ENCODE results near the gene KCNK10. TPM values are rescaled to one million over a fixed set of nuclear protein-coding genes. Genes with fewer than 3 reads are reported as not detected.

The KCNK10 gene
- polyA plus RNA-seq, 1 experiment = not detected

DNA sequence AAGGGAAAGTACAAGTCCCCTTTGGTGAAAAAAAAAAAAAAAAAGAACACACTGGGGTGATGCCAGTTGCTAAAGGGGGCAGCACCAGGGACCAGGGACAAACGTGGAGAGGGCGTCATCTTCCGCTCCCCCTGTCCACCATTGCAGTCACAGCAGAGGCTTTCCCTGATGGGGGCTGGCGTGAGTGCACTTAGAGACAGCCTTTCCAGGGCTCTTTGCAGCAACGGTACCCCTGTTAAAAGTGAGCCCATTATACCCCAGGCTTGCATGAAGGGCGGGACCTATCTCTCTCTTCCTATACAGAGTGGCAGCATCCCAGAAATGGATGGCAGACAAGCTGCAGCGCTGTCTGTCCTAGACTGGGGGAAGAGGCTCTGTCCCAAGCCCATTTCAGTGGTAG is 155.0 kb downstream of the KCNK10 start:
- CTCF ChIA-PET = interaction anchor here (0.6 to 2.9 kb wide), 14 partner anchors 8 to 223 kb away, joined by 3 to 58 read pairs (median 4); no protein-coding TSS in a partner anchor
- no peak overlapping the region for H3K4me3 ChIP-seq (ENCODE audit: low read depth, low read length)
- no peaks in the 10 kb centered on the region for H3K36me3 ChIP-seq (ENCODE audit: control insufficient read depth, insufficient read depth, low read length)
- TF ChIP-seq, protein P1, sequence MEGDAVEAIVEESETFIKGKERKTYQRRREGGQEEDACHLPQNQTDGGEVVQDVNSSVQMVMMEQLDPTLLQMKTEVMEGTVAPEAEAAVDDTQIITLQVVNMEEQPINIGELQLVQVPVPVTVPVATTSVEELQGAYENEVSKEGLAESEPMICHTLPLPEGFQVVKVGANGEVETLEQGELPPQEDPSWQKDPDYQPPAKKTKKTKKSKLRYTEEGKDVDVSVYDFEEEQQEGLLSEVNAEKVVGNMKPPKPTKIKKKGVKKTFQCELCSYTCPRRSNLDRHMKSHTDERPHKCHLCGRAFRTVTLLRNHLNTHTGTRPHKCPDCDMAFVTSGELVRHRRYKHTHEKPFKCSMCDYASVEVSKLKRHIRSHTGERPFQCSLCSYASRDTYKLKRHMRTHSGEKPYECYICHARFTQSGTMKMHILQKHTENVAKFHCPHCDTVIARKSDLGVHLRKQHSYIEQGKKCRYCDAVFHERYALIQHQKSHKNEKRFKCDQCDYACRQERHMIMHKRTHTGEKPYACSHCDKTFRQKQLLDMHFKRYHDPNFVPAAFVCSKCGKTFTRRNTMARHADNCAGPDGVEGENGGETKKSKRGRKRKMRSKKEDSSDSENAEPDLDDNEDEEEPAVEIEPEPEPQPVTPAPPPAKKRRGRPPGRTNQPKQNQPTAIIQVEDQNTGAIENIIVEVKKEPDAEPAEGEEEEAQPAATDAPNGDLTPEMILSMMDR (IDR thresholded peaks at IDR 0.05; ENCODE audit: insufficient read depth, low read depth, low read length) = no peak
- no peak for DNase-seq (ENCODE audit: low read depth)
- POLR2A ChIA-PET = no interaction called here
- H3K27me3 ChIP-seq (ENCODE audit: control insufficient read depth, insufficient read depth, low read length) = no peaks in the 10 kb centered on the region

DNA sequence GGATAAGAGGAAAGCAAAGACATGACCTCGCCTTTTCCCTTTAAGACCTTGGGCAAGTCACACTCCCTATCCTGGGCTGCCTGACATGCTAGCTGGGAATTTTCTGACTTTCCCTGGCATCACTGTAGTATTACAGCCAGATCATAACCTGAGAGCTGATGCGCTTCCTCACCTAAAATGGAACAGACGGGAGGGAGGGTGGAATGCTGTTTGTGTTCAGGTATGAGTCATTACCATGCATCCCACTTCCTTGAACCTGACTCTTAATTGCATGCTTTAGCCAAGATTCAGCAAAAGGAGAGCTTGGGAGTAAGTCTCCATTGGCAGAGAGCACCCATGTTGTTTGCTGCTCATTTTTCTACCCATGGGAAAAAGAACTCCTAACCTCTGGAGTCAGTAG is 156.5 kb downstream of the KCNK10 start:
- ChIA-PET CTCF (interaction anchor here (1.5 kb wide), 1 partner anchor 152 kb away, joined by 7 read pairs; no protein-coding TSS in a partner anchor), POLR2A (no interaction called here)
- no peaks in the 10 kb centered on the region for H3K27me3 ChIP-seq (ENCODE audit: control insufficient read depth, insufficient read depth, low read length)
- TF ChIP-seq, protein P1 (IDR thresholded peaks at IDR 0.05; ENCODE audit: insufficient read depth, low read depth, low read length) = no peak
- H3K4me3 ChIP-seq (ENCODE audit: low read depth, low read length) = no peak overlapping the region
- no peak for DNase-seq (ENCODE audit: low read depth)
- H3K36me3 ChIP-seq (ENCODE audit: control insufficient read depth, insufficient read depth, low read length) = no peaks in the 10 kb centered on the region

DNA sequence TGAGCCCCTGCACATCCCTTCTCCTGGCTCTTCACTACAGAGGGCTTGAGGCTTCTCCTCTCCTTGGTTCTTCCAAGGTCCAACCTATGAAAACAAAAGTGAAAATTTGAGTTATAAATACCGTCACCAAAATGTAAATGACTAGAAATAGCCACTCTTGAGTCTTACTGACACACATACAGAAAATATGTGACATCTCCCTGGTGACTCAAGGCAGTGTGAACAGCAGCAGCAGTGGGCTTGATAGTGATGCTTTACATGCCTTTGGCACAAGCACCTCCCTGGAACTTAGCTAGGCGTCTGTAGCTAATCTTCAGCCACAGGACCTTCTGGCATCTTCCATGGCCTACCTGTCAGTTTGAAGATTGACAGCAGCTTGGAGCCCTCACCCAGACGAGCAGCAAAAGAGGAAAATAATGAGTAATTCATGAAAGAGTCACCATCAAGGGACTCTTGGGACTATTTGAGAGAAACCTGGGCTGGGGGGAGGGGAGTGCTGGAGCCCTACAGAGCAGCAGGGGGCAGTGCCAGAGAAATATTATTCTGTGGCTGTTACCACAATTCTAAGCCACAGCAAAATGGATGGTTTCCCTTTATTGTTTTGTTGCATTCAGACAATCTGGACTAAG is 158.0 kb downstream of the KCNK10 start:
- no peak for DNase-seq (ENCODE audit: low read depth)
- H3K36me3 ChIP-seq (ENCODE audit: control insufficient read depth, insufficient read depth, low read length) = no peaks in the 10 kb centered on the region
- H3K4me3 ChIP-seq (ENCODE audit: low read depth, low read length) = no peak overlapping the region
- H3K27me3 ChIP-seq (ENCODE audit: control insufficient read depth, insufficient read depth, low read length) = no peaks in the 10 kb centered on the region
- TF ChIP-seq, protein P1 (IDR thresholded peaks at IDR 0.05; ENCODE audit: insufficient read depth, low read depth, low read length) = no peak
- ChIA-PET POLR2A (no interaction called here), CTCF (no interaction called here)

DNA sequence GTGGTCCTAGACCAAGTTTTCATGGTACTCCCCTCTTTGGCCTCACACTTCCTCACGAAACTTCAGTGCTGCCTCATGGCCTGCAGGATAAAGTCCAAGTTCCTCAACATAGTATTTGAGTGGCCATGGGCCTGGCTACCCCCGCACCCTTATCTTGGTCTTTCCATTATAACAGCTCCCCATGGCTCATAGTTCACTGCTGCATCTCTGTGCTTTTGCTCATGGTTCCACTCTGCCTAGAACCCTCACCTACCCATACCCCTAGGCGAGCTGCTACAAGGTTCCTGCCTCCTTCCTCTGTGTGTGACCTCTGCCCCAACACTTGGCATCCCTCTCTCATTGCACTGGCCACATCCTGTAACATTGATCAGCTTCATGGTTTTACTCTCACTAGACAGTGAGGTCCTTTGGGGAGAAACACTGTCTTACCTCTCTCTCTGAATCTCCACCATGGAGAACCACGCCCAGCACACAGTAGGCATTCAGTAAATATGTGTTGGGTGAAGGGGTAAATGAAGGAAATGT is 159.3 kb downstream of the KCNK10 start:
- TF ChIP-seq, protein P1 (IDR thresholded peaks at IDR 0.05; ENCODE audit: insufficient read depth, low read depth, low read length) = no peak
- ChIA-PET CTCF (no interaction called here), POLR2A (no interaction called here)

DNA sequence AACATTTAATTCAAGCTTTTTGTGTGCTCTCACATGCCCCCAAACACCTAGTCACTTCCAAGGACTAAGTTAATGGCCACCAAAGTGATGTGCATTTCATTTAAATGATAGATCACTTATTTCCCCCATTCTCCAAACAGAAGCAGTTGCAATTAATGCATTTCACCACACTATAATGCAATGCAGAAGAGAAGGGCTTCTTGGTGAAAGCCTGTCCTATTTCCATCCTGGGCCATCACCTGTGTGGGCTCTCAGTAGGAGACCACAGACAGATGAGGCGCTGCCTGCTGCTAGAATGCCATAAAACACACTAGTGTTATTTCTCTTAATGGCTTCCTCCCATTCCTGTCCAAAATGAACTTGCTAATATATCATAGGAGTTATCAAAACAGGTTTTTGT is 166.9 kb downstream of the KCNK10 start:
- TF ChIP-seq, protein P1 (IDR thresholded peaks at IDR 0.05; ENCODE audit: insufficient read depth, low read depth, low read length) = no peak
- Histone ChIP-seq H3K4me3 (ENCODE audit: low read depth, low read length) (no peak overlapping the region), H3K36me3 (ENCODE audit: control insufficient read depth, insufficient read depth, low read length) (no peaks in the 10 kb centered on the region), H3K27me3 (ENCODE audit: control insufficient read depth, insufficient read depth, low read length) (no peaks in the 10 kb centered on the region)
- no peak for DNase-seq (ENCODE audit: low read depth)
- POLR2A ChIA-PET = no interaction called here
- CTCF ChIA-PET = no interaction called here

More for the DNA sequence above, 159.3 kb downstream of the KCNK10 start:
- no peaks in the 10 kb centered on the region for H3K27me3 ChIP-seq (ENCODE audit: control insufficient read depth, insufficient read depth, low read length)
- H3K4me3 ChIP-seq (ENCODE audit: low read depth, low read length) = no peak overlapping the region
- H3K36me3 ChIP-seq (ENCODE audit: control insufficient read depth, insufficient read depth, low read length) = no peaks in the 10 kb centered on the region
- no peak for DNase-seq (ENCODE audit: low read depth)
